HG03064 (cell line): ENCODE results near the gene C20orf202.
"Not testable (repeated sequence)": the region's sequence is repeated elsewhere in the genome, so short reads cannot be mapped to it uniquely, and the experiment has no call there.

Experiments used
- ATAC-seq: cut with Tn5 transposase; IDR thresholded peaks from one replicate; pipeline ENCODE4 v1.9.1; 2021; ENCODE audit warnings: low read depth; ENCODE audit not compliant: unreplicated experiment

C20orf202 gene

GRCh38 chr20:1206366-1207148 is 3.3 kb downstream of the C20orf202 start:
- ATAC-seq: no peak

- no peak for ATAC-seq
Observed at GRCh38 chr20:1207293-1207878, 4.1 kb downstream of the C20orf202 start.

DNA sequence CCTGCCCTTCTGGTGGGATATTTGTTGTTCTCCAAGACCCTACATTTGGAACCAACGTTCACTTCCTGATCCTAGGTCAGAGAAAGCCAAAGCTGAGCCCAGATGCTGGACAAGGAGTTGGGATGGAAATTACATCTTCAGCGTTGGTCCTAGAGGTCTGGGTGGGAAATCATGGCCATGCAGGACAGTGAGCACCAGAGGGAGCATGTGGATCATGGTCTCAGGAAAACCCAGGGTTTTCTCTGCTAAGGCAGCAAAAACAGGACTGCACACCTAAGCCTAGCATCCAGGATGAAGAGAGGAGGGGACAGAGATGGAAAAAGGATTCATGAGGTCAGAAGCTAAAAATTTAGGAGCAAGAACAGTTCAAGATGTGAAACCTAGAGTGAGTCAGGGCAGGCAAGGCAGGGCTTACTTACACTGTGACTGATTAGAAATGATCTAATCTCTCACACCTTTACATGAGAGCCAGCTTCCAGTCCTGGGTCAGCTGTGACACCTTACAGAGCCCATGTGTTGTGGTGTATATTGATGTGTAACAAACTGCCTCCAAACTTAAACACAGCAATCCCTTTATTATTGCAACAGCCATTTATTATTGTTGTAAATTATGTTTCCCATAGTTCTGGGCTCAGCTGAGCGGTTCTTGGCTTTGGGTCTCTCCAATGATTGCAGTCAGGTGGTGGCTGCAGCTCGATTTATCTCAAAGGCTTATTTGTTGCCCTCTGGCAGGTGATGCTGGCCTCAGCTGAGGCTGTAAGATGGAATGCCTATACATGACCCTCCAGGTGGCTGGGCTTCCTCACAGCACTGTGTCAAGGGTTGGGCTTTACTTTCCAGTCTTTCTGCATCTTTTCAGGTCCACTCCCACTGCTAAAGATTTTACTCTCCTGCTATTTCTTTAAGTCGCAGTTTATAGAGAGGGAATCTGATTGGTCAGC is 6.5 kb downstream of the C20orf202 start:
- ATAC-seq: no peak

- ATAC-seq: no peak
Observed at GRCh38 chr20:1210501-1210900, 7.2 kb downstream of the C20orf202 start.

- ATAC-seq: no peak
Observed at GRCh38 chr20:1212023-1212422, 8.8 kb downstream of the C20orf202 start.

- no peak for ATAC-seq
Observed at GRCh38 chr20:1212607-1213396, 9.5 kb downstream of the C20orf202 start.

DNA sequence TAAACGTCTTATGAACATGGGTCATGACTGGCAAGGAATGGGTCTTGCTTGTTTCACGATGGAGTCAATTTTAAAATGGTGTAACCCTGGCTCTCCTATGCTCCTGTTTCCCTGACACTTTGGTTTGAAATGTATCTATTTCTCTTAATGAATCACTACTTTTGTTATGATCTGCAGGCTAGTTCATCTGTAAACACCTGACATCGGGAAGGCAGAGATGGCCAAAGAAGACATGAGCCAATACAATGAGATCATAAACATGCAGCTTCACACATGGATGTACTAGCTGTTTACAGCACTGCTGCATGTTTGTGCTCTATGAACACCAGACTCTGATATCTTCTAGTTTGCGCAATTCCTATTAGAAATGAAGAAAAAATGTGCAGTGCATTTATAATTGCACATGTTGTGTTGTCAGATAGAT is 11.6 kb downstream of the C20orf202 start:
- no peak for ATAC-seq

- ATAC-seq: no peak
Observed at GRCh38 chr20:1215386-1216170, 12.3 kb downstream of the C20orf202 start.

- ATAC-seq: not testable (repeated sequence)
Observed at GRCh38 chr20:1216527-1217427, 13.5 kb downstream of the C20orf202 start.

- ATAC-seq: not testable (repeated sequence)
Observed at GRCh38 chr20:1222750-1223149, 19.5 kb downstream of the C20orf202 start.

- ATAC-seq: no peak
Observed at GRCh38 chr20:1224205-1224890, 21.1 kb downstream of the C20orf202 start.

DNA sequence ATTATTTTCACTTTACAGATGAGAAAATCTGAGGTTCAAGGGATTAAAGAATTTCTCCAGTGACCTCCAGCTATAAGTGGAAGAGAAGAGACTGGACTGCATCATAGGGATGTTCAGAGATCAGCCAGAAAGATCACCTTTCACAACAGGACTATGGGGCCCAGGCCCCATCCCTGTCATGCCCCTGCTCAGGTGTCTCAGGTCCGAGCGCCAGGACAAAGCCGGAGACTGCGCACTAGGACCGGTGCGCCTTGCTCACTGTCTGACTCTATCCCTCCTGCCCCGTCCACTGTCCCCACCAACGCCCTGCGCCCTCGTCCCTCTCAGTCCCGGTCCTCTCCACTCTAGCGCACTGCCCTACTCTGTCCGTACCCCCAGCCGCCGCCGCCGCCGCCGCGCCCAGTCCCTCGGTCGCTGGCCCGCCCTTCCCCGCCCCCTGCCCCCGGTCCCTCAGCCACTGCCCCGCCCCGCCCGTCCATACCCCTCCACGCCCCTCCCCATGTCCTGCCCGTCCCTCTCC is 22.1 kb downstream of the C20orf202 start:
- ATAC-seq: no peak

DNA sequence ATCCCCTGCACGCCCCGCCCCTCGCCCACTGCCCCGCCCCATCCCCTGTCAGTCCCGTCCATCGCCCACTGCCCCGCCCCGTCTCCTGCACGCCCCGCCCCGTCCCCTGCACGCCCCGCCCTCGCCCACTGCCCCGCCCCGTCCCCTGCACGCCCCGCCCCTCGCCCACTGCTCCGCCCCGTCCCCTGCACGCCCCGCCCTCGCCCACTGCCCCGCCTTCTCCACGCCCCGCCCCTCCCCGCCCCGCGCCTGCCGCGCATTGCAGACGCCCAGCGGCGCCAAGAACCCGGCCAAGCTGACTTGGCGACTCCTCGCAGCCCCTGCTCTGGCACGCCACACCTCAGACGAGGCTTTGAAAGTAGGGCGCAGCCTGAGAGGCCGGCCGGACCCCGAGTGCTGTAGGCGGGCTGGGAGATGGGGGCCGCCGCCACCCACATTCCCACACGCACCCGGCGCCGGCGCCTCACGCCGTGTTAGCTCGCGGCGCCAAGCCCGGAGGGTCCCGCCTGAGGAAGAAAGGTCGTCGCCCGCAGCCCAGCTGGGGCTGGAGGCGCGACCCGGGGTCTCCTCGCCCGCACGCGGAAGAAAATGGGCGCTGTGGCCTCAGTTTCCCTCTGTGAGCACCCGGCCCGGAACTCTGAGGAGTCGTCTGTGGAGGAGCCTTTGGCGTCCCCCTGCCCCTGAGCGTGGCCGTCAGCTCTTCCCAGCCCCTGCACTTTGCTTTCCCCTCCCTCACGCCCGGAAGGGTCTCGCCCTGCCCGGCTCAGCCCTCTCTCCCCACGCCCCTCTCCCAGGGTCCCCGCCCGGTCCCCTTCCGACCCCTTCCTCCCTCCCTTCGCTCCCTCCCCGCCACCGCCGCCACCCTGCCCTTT is 22.8 kb downstream of the C20orf202 start, which contains the start of gene RAD21L1:
RAD21L1 (plus strand) TSS at position 262 of the 872 bp plus-strand sequence. CDS start 2,410 bp downstream, outside the sequence.
- ATAC-seq: no peak

- no peak for ATAC-seq
Observed at GRCh38 chr20:1229541-1229940, 26.3 kb downstream of the C20orf202 start.

- ATAC-seq: no peak
Observed at GRCh38 chr20:1232286-1233111, 29.2 kb downstream of the C20orf202 start.

GRCh38 chr20:1240549-1240948 is 37.3 kb downstream of the C20orf202 start:
- no peak for ATAC-seq
